Activated naive CD4-positive, alpha-beta T cell treated with anti-CD3 and anti-CD28 coated beads, Interleukin-2, amount 10 ng/mL, durations not matched to agents 7 days and 5 days (primary cell): ENCODE data around the gene LHX6.

Source experiments
- CTCF ChIA-PET: fragments of 350-600 bp; sonication (Branson Sonifier 250); formaldehyde crosslinking; loops from one replicate; lab custom pipeline; 2021; ENCODE audit warnings: antibody characterized with exemption; lab: Charles Lee
- DNase-seq: peaks from one replicate; pipeline ENCODE4 v3.0.0-alpha.2; 2020
- H3K27ac Mint-ChIP-seq: one replicate; pipeline ENCODE4 v1.8.0; 2021; ENCODE audit warnings: mild to moderate bottlenecking, moderate library complexity, mixed read lengths
- H3K27me3 Mint-ChIP-seq: one replicate; pipeline ENCODE4 v1.8.0; 2021; ENCODE audit warnings: mild to moderate bottlenecking, mixed read lengths
- H3K36me3 Mint-ChIP-seq: one replicate; pipeline ENCODE4 v1.8.0; 2021; ENCODE audit warnings: mixed read lengths
- H3K4me1 Mint-ChIP-seq: one replicate; pipeline ENCODE4 v1.8.0; 2021; ENCODE audit warnings: mixed read lengths
- H3K4me3 Mint-ChIP-seq: one replicate; pipeline ENCODE4 v1.8.0; 2021; ENCODE audit warnings: mild to moderate bottlenecking, moderate library complexity, mixed read lengths
- H3K9me3 Mint-ChIP-seq: one replicate; pipeline ENCODE4 v1.8.0; 2021; ENCODE audit warnings: mixed read lengths

LHX6 gene

GRCh38 chr9:122183501-122183900 lies 45.3 kb downstream of the LHX6 start:
- CTCF ChIA-PET = no interaction called here
- H3K4me3 Mint-ChIP-seq = no peak overlapping the region
- no peak overlapping the region for H3K27ac Mint-ChIP-seq
- no peaks in the 10 kb centered on the region for H3K9me3 Mint-ChIP-seq
- H3K36me3 Mint-ChIP-seq = no peaks in the 10 kb centered on the region
- no peaks in the 10 kb centered on the region for H3K4me1 Mint-ChIP-seq
- H3K27me3 Mint-ChIP-seq = peaks cover 30% of the 10 kb centered on the region
- DNase-seq = no peak

- no peak overlapping the region for H3K4me3 Mint-ChIP-seq
- H3K9me3 Mint-ChIP-seq = no peaks in the 10 kb centered on the region
- no peak for DNase-seq
- H3K27me3 Mint-ChIP-seq = peaks cover 37% of the 10 kb centered on the region
- no peak overlapping the region for H3K27ac Mint-ChIP-seq
- H3K36me3 Mint-ChIP-seq = no peaks in the 10 kb centered on the region
- CTCF ChIA-PET = no interaction called here
- no peaks in the 10 kb centered on the region for H3K4me1 Mint-ChIP-seq
Measured at GRCh38 chr9:122180633-122181032, 48.1 kb downstream of the LHX6 start.

- no peak overlapping the region for H3K4me3 Mint-ChIP-seq
- peaks cover 37% of the 10 kb centered on the region for H3K27me3 Mint-ChIP-seq
- H3K27ac Mint-ChIP-seq = no peak overlapping the region
- CTCF ChIA-PET = no interaction called here
- no peak for DNase-seq
- no peaks in the 10 kb centered on the region for H3K4me1 Mint-ChIP-seq
- H3K9me3 Mint-ChIP-seq = no peaks in the 10 kb centered on the region
- no peaks in the 10 kb centered on the region for H3K36me3 Mint-ChIP-seq
Measured at GRCh38 chr9:122179690-122180074, 49.1 kb downstream of the LHX6 start.

DNA sequence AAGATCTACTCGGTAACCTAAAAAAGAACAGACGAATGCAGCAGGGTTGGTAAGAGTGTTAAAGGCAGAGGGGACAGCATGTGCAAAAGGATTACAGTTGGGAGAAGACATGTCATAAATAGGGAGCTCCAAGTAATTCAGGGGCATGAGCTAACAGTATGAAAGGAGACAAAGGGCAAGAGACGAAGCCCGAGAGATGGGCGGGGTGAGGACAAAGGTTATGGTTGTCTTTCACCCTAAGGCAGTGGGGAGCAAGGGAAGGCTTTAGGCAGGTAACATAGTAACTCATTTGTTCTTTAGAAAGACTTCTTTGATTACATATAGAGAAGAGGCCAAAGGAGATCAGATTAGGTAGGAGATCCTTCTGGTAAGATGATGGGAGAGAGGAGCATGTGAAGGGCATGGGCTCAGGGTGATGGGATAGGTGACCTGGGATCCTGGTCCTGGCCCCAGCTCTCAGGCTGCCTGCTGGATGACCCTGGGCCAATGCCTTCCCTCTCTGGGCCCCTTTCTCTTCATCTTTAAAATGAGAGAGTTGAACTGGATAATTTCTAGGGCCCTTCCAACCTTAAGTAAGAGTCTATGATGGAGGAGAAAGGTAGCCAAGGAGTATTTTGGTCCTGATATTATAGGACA lies 49.6 kb downstream of the LHX6 start:
- Mint-ChIP-seq H3K27ac (no peak overlapping the region), H3K36me3 (no peaks in the 10 kb centered on the region), H3K4me1 (no peaks in the 10 kb centered on the region), H3K9me3 (no peaks in the 10 kb centered on the region), H3K27me3 (peaks cover 39% of the 10 kb centered on the region), H3K4me3 (no peak overlapping the region)
- CTCF ChIA-PET = no interaction called here
- no peak for DNase-seq

GRCh38 chr9:122176916-122177315 lies 51.8 kb downstream of the LHX6 start:
- Mint-ChIP-seq H3K36me3 (no peaks in the 10 kb centered on the region), H3K4me1 (no peaks in the 10 kb centered on the region), H3K27me3 (peaks cover 49% of the 10 kb centered on the region), H3K27ac (no peak overlapping the region), H3K4me3 (no peak overlapping the region), H3K9me3 (no peaks in the 10 kb centered on the region)
- no peak for DNase-seq
- CTCF ChIA-PET = no interaction called here

GRCh38 chr9:122173670-122174069 lies 55.1 kb downstream of the LHX6 start:
- H3K9me3 Mint-ChIP-seq = no peaks in the 10 kb centered on the region
- H3K36me3 Mint-ChIP-seq = no peaks in the 10 kb centered on the region
- no peak overlapping the region for H3K4me3 Mint-ChIP-seq
- DNase-seq = no peak
- no peak overlapping the region for H3K27ac Mint-ChIP-seq
- no peaks in the 10 kb centered on the region for H3K4me1 Mint-ChIP-seq
- CTCF ChIA-PET = no interaction called here
- H3K27me3 Mint-ChIP-seq = peaks cover 55% of the 10 kb centered on the region

- Mint-ChIP-seq H3K36me3 (no peaks in the 10 kb centered on the region), H3K9me3 (no peaks in the 10 kb centered on the region), H3K27ac (no peak overlapping the region), H3K4me3 (no peak overlapping the region), H3K4me1 (no peaks in the 10 kb centered on the region), H3K27me3 (peaks cover 56% of the 10 kb centered on the region)
- no peak for DNase-seq
- CTCF ChIA-PET = no interaction called here
Measured at GRCh38 chr9:122172131-122172530, 56.6 kb downstream of the LHX6 start.

DNA sequence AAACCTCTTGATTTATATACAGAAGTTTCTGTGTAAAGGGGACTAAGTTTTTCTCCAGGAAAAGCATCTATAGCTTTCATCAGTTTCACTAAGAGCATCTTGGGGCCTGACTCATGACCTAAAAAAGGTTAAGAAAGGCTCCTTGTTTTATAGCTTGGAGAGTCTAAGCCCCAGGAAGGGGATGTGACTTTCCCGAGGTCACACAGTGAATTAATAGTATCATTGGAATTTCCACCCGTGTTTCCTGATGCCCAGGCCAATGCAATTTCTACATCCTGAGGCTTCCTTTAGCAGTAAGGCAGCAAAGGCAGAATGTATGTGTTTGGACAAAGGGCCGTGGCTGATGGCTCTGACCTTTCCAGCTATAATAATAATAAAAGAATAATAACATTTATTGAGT lies 60.4 kb downstream of the LHX6 start:
- Mint-ChIP-seq H3K4me3 (no peak overlapping the region), H3K27ac (no peak overlapping the region), H3K27me3 (peaks cover 62% of the 10 kb centered on the region), H3K36me3 (no peaks in the 10 kb centered on the region), H3K4me1 (no peaks in the 10 kb centered on the region), H3K9me3 (no peaks in the 10 kb centered on the region)
- CTCF ChIA-PET = no interaction called here
- no peak for DNase-seq

- H3K4me1 Mint-ChIP-seq = peaks cover 7% of the 10 kb centered on the region
- peaks cover 2% of the 10 kb centered on the region for H3K36me3 Mint-ChIP-seq
- H3K4me3 Mint-ChIP-seq = no peak overlapping the region
- H3K9me3 Mint-ChIP-seq = peaks cover 5% of the 10 kb centered on the region
- H3K27me3 Mint-ChIP-seq = peaks cover 48% of the 10 kb centered on the region
- no peak overlapping the region for H3K27ac Mint-ChIP-seq
- CTCF ChIA-PET = no interaction called here
- DNase-seq = no peak
Measured at GRCh38 chr9:122164286-122164685, 64.5 kb downstream of the LHX6 start.

DNA sequence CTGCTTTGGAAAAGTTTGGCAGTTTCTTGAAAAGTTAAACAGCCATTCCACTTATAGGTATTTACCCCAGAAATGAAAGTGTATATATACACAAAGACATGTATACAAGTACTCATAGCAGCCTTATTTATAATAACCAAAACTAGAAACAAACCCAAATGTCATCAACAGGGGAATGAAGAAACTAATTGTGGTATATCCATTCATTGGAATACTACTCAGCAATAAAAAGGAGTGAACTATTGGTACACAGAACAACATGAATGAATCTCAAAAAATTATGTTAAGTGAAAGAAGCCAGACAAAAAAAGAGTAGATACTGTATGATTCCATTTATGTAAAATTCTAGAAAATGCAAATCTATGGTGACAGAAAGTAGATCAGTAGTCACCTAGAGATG lies 66.3 kb downstream of the LHX6 start:
- peaks cover 5% of the 10 kb centered on the region for H3K9me3 Mint-ChIP-seq
- peaks cover 40% of the 10 kb centered on the region for H3K27me3 Mint-ChIP-seq
- H3K4me1 Mint-ChIP-seq = peaks cover 18% of the 10 kb centered on the region
- DNase-seq = no peak
- H3K4me3 Mint-ChIP-seq = no peak overlapping the region
- CTCF ChIA-PET = no interaction called here
- peaks cover 6% of the 10 kb centered on the region for H3K36me3 Mint-ChIP-seq
- no peak overlapping the region for H3K27ac Mint-ChIP-seq

GRCh38 chr9:122159925-122160246 lies 68.9 kb downstream of the LHX6 start:
- peaks cover 6% of the 10 kb centered on the region for H3K36me3 Mint-ChIP-seq
- H3K27ac Mint-ChIP-seq = peak overlapping the region; percentile 89
- peaks cover 23% of the 10 kb centered on the region for H3K27me3 Mint-ChIP-seq
- peak overlapping the region; percentile 95 for H3K4me3 Mint-ChIP-seq
- peaks cover 5% of the 10 kb centered on the region for H3K9me3 Mint-ChIP-seq
- CTCF ChIA-PET = interaction anchor here (0.9 to 1.7 kb wide), 2 partner anchors 14 to 34 kb away, joined by 4 to 7 read pairs; no protein-coding TSS in a partner anchor
- peaks cover 25% of the 10 kb centered on the region for H3K4me1 Mint-ChIP-seq
- DNase-seq = no peak

GRCh38 chr9:122159026-122159924 lies 69.5 kb downstream of the LHX6 start, which contains the start of the genes MORN5 and NDUFA8:
Gene MORN5, plus strand, starts transcription at chr9:122159908. Its CDS starts 65 bp downstream, at chr9:122159973.
Gene NDUFA8, minus strand, starts transcription at chr9:122159779. Its CDS starts 102 bp downstream, at chr9:122159677.
- CTCF ChIA-PET = interaction anchor here (1.0 to 1.7 kb wide), 2 partner anchors 13 to 35 kb away, joined by 4 to 7 read pairs; no protein-coding TSS in a partner anchor
- peaks cover 25% of the 10 kb centered on the region for H3K4me1 Mint-ChIP-seq
- peak; percentile 96 for DNase-seq
- peak within 1 kb of the TSS; percentile 89 for H3K27ac Mint-ChIP-seq
- peaks cover 20% of the 10 kb centered on the region for H3K27me3 Mint-ChIP-seq
- H3K4me3 Mint-ChIP-seq = peak within 1 kb of the TSS; percentile 95
- H3K9me3 Mint-ChIP-seq = peaks cover 5% of the 10 kb centered on the region
- H3K36me3 Mint-ChIP-seq = peaks cover 6% of the 10 kb centered on the region

DNA sequence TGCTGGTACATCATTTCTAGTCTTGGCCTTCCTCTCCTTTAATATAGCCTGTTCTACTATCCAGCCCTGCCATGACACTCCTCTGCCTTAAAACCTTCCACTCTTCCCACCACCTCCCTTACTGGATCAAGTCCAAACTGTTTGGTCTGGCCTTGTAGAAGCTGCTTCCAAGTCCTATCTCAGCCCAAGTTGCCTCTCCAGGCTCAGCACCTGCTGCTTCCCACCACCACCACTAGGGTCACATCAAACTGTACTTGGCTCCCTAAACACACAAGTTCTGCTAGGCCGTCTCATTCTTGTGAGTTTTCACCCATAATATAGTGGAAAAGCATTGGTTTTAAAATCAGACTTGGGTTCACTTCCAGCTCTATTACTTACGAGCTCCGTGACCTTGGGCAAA lies 70.6 kb downstream of the LHX6 start:
- peaks cover 5% of the 10 kb centered on the region for H3K9me3 Mint-ChIP-seq
- DNase-seq = peak; percentile 54
- H3K27ac Mint-ChIP-seq = no peak overlapping the region
- H3K27me3 Mint-ChIP-seq = peaks cover 16% of the 10 kb centered on the region
- CTCF ChIA-PET = interaction anchor here (0.6 to 1.7 kb wide), 5 partner anchors 12 to 1521 kb away, joined by 3 to 7 read pairs (median 3); no protein-coding TSS in a partner anchor
- peaks cover 25% of the 10 kb centered on the region for H3K4me1 Mint-ChIP-seq
- H3K4me3 Mint-ChIP-seq = peak overlapping the region; percentile 33
- peaks cover 6% of the 10 kb centered on the region for H3K36me3 Mint-ChIP-seq

DNA sequence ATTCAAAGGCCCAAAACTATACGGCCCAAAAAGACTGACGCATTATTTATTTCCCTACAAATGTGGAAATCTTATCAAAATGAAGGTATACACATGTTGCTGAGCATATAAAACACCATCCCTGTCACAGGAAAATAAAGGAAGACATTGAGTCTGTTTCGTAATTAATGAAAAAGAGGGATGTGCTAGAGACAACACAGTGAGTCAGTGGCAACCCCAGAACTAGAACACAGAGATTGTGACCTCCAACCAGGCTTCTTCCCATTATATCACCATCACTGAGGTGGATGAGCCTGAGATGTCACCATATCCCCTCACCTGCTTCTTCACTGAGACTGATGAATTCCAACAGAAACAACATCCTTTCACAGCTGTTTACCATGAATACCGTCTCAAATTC lies 73.0 kb downstream of the LHX6 start:
- Mint-ChIP-seq H3K27me3 (peaks cover 9% of the 10 kb centered on the region), H3K36me3 (peaks cover 11% of the 10 kb centered on the region), H3K9me3 (no peaks in the 10 kb centered on the region), H3K27ac (no peak overlapping the region), H3K4me3 (no peak overlapping the region), H3K4me1 (peaks cover 25% of the 10 kb centered on the region)
- DNase-seq = no peak
- CTCF ChIA-PET = interaction anchor here (1.6 kb wide), 1 partner anchor 56 kb away, joined by 4 read pairs; no protein-coding TSS in a partner anchor
